Motor neuron (in vitro differentiated cells): Measurements from ENCODE around the gene TPRN. TPM values are rescaled to one million over a fixed set of nuclear protein-coding genes. Genes with fewer than 3 reads are reported as not detected.
"Not testable (repeated sequence)": the region's sequence is repeated elsewhere in the genome, so short reads cannot be mapped to it uniquely, and the experiment has no call there.

ENCODE experiments used
- ATAC-seq, 8 experiments: fragments of 200-7000 bp; cut with Tn5 transposase; replicated peaks in 6 of 8; 2 replicates each; pipeline ENCODE4 v1.8.0; 2021; ENCODE audit warnings: mild to moderate bottlenecking in 8 of 8, moderate library complexity in 8 of 8
- H3K27ac ChIP-seq, 2 donors: fragments of 250-450 bp; sonication (Bioruptor Pico); 2 replicates each; pipeline ENCODE4 v1.9.0; 2021; ENCODE audit warnings: antibody characterized with exemption in 2 of 2, mild to moderate bottlenecking in 2 of 2, moderate library complexity in 1 of 2
- H3K4me1 ChIP-seq, 2 donors: fragments of 250-450 bp; sonication (Bioruptor Pico); replicated peaks in 1 of 2; 2 replicates each; pipeline ENCODE4 v1.6.1; 2021; ENCODE audit warnings: antibody characterized with exemption in 2 of 2, mild to moderate bottlenecking in 2 of 2, moderate library complexity in 1 of 2
- H3K4me3 ChIP-seq, 5 donors: fragments of 250-450 bp; sonication (Bioruptor Pico); 2 replicates each; pipeline ENCODE4 v1.9.0; 2021; ENCODE audit warnings: antibody characterized with exemption in 5 of 5, mild to moderate bottlenecking in 5 of 5, moderate library complexity in 4 of 5
- WGBS, 10 experiments: fragments of 450-650 bp; shearing (Covaris generic); methylation state at CpG; one replicate each; pipeline ENCODE4 v1.0.0; 2022; 5-methylcytosine and 5-hydroxymethylcytosine counted together
- in situ Hi-C, 9 experiments: fragments of 400-800 bp; cut with MboI; loops; one replicate each; pipeline ENCODE4 v1.15.0; 2021; ENCODE audit warnings: low sequenced_read_pairs in 9 of 9, low pct_unique_long_range_greater_than_20kb in 2 of 9; ENCODE audit not compliant: unreplicated experiment in 9 of 9
- total RNA-seq, 8 experiments: library from RNA; unstranded; fragments of 300-600 nt; gene quantifications; 2 replicates each; pipeline versions ENCODE4 v1.2.3 to v1.2.4, GENCODE V29; 2022

The TPRN gene
- total RNA-seq, 8 experiments from 2014 or later, result 5.9 to 79.6 (median 10.6) TPM

- Histone ChIP-seq H3K4me1 (peaks cover 12 to 19% of the 10 kb centered on the region in 2 donors), H3K4me3 (peak overlapping the region; percentile 66 to 92 (median 78)), H3K27ac (peak overlapping the region; percentile 70 to 80)
- peak; percentile 1 to 10 (median 5) for ATAC-seq
- 0% methylated on average over 9 of the region's 83 CpGs; no CpG with 5 or more reads in 9 of the 10 experiments for WGBS, 10 experiments
- in situ Hi-C loops, result loop anchor here in 1 of 9 experiments (25.0 kb wide), 1 partner anchor 129 kb away; the partner anchor contains the start of gene DPP7
Measured at GRCh38 chr9:137241490-137242268, 41.1 kb upstream of the TPRN start.

- in situ Hi-C loops, result loop anchor here in 1 of 9 experiments (25.0 kb wide), 1 partner anchor 129 kb away; the partner anchor contains the start of gene DPP7
- peaks cover 13 to 25% of the 10 kb centered on the region in 2 donors for H3K4me1 ChIP-seq
- H3K27ac ChIP-seq, result peak within 1 kb of the TSS; percentile 83 to 92
- peak; percentile 54 to 83 (median 75) for ATAC-seq
- 0% methylated on average over 3 of the region's 67 CpGs; no CpG with 5 or more reads in 9 of the 10 experiments for WGBS, 10 experiments
- H3K4me3 ChIP-seq, result peak within 1 kb of the TSS; percentile 66 to 92 (median 78)
Measured at GRCh38 chr9:137240841-137241489, 40.4 kb upstream of the TPRN start, which contains the start of gene TUBB4B. Gene TUBB4B, plus strand, starts transcription at chr9:137241287. Its CDS starts 74 bp downstream, at chr9:137241361.

- ATAC-seq, result peak; percentile 26 to 39 (median 31)
Measured at GRCh38 chr9:137240318-137240840, 39.8 kb upstream of the TPRN start.

GRCh38 chr9:137239541-137240200 lies 39.1 kb upstream of the TPRN start:
- H3K4me1 ChIP-seq, result peaks cover 13 to 27% of the 10 kb centered on the region in 2 donors
- WGBS, 10 experiments, result 13 to 94% (median 52%) methylated on average over 3 to 18 of the region's 27 CpGs
- in situ Hi-C loops, result loop anchor here in 1 of 9 experiments (25.0 kb wide), 1 partner anchor 127 kb away; the partner anchor contains the start of gene DPP7
- H3K4me3 ChIP-seq, result peak overlapping the region; percentile 43 to 64 (median 56)
- peak overlapping the region; percentile 83 to 92 for H3K27ac ChIP-seq
- ATAC-seq, result not testable (repeated sequence)

More at GRCh38 chr9:137240318-137240840, 39.8 kb upstream of the TPRN start:
- in situ Hi-C loops, result loop anchor here in 1 of 9 experiments (25.0 kb wide), 1 partner anchor 128 kb away; the partner anchor contains the start of gene DPP7
- H3K4me1 ChIP-seq, result peaks cover 13 to 27% of the 10 kb centered on the region in 2 donors
- peak overlapping the region; percentile 83 to 92 for H3K27ac ChIP-seq
- peak overlapping the region; percentile 43 to 64 (median 56) for H3K4me3 ChIP-seq
- 0 to 15% (median 2%) methylated on average over 10 to 12 of the region's 58 CpGs; no CpG with 5 or more reads in 7 of the 10 experiments for WGBS, 10 experiments

- Histone ChIP-seq H3K4me3 (no peak overlapping the region), H3K27ac (no peak overlapping the region), H3K4me1 (peaks cover 13 to 27% of the 10 kb centered on the region in 2 donors)
- 49 to 100% (median 85%) methylated on average over 1 to 3 of the region's 13 CpGs; no CpG with 5 or more reads in 4 of the 10 experiments for WGBS, 10 experiments
- ATAC-seq, result no peak
- in situ Hi-C loops, result loop anchor here in 1 of 9 experiments (25.0 kb wide), 1 partner anchor 126 kb away; the partner anchor contains the start of gene DPP7
Measured at GRCh38 chr9:137237759-137238726, 37.5 kb upstream of the TPRN start.

- no peak overlapping the region for H3K4me3 ChIP-seq
- 47% methylated on average over 3 of the region's 11 CpGs; no CpG with 5 or more reads in 9 of the 10 experiments for WGBS, 10 experiments
- no peak for ATAC-seq
- H3K4me1 ChIP-seq, result peaks cover 9 to 19% of the 10 kb centered on the region in 2 donors
- H3K27ac ChIP-seq, result peak overlapping the region in 1 of 2 donors; percentile 8
- in situ Hi-C loops, result loop anchor here in 1 of 9 experiments (25.0 kb wide), 1 partner anchor 125 kb away; the partner anchor contains the start of gene DPP7
Measured at GRCh38 chr9:137236936-137237421, 36.4 kb upstream of the TPRN start.

- peak; percentile 4 to 46 (median 21) for ATAC-seq
- H3K4me3 ChIP-seq, result no peak overlapping the region
- peak overlapping the region in 1 of 2 donors; percentile 8 for H3K27ac ChIP-seq
- peaks cover 9 to 19% of the 10 kb centered on the region in 2 donors for H3K4me1 ChIP-seq
- 0 to 40% methylated on average over 1 to 5 of the region's 31 CpGs; no CpG with 5 or more reads in 8 of the 10 experiments for WGBS, 10 experiments
- in situ Hi-C loops, result loop anchor here in 1 of 9 experiments (25.0 kb wide), 1 partner anchor 124 kb away; the partner anchor contains the start of gene DPP7
Measured at GRCh38 chr9:137236238-137236935, 35.8 kb upstream of the TPRN start.

- 40 to 100% methylated on average over 1 to 2 of the region's 35 CpGs; no CpG with 5 or more reads in 8 of the 10 experiments for WGBS, 10 experiments
- in situ Hi-C loops, result loop anchor here in 1 of 9 experiments (25.0 kb wide), 1 partner anchor 123 kb away; the partner anchor contains the start of gene DPP7
- ATAC-seq, result no peak
- H3K27ac ChIP-seq, result no peak overlapping the region
- H3K4me3 ChIP-seq, result no peak overlapping the region
- peaks cover 9 to 19% of the 10 kb centered on the region in 2 donors for H3K4me1 ChIP-seq
Measured at GRCh38 chr9:137235424-137236237, 35.1 kb upstream of the TPRN start.

GRCh38 chr9:137234758-137235423 lies 34.4 kb upstream of the TPRN start:
- 80 to 90% (median 83%) methylated on average over 1 to 2 of the region's 18 CpGs; no CpG with 5 or more reads in 7 of the 10 experiments for WGBS, 10 experiments
- peaks cover 9 to 19% of the 10 kb centered on the region in 2 donors for H3K4me1 ChIP-seq
- in situ Hi-C loops, result loop anchor here in 1 of 9 experiments (25.0 kb wide), 1 partner anchor 123 kb away; the partner anchor contains the start of gene DPP7
- no peak overlapping the region for H3K4me3 ChIP-seq
- H3K27ac ChIP-seq, result no peak overlapping the region
- ATAC-seq, result no peak
